HEK293T (cell line): ENCODE results near the gene NFKBIZ.

Experiments
- BHLHE40 ChIP-seq: fragments of 450-650 bp; IDR thresholded peaks from 2 replicates; pipeline ENCODE4 v1.6.1; 2016; ENCODE audit warnings: mild to moderate bottlenecking, moderate library complexity, borderline replicate concordance
- ELF4 ChIP-seq: fragments of 450-650 bp; IDR thresholded peaks from 2 replicates; pipeline ENCODE4 v1.6.1; 2017; ENCODE audit warnings: antibody characterized with exemption
- FOXA1 ChIP-seq: fragments of 450-650 bp; IDR thresholded peaks from 2 replicates; pipeline ENCODE4 v1.6.1; 2016; ENCODE audit warnings: mild to moderate bottlenecking
- FOXK2 ChIP-seq: fragments of 450-650 bp; IDR thresholded peaks from 2 replicates; pipeline ENCODE4 v1.6.1; 2016; ENCODE audit warnings: mild to moderate bottlenecking
- HDGF ChIP-seq: fragments of 450-650 bp; IDR thresholded peaks from 2 replicates; pipeline ENCODE4 v1.6.1; 2017; ENCODE audit warnings: antibody characterized with exemption, borderline replicate concordance
- SP1 ChIP-seq: fragments of 450-650 bp; IDR thresholded peaks from 2 replicates; pipeline ENCODE4 v1.6.1; 2017
- SUZ12 ChIP-seq: fragments of 450-650 bp; IDR thresholded peaks from 2 replicates; pipeline ENCODE4 v1.6.1; 2016; ENCODE audit warnings: mild to moderate bottlenecking
- TARDBP ChIP-seq: fragments of 450-650 bp; IDR thresholded peaks from 2 replicates; pipeline ENCODE4 v1.6.1; 2016
- TF ChIP-seq, protein P1 (sequence below): fragments of 450-650 bp; IDR thresholded peaks from 2 replicates; pipeline ENCODE4 v1.6.1; 2016

DNA sequence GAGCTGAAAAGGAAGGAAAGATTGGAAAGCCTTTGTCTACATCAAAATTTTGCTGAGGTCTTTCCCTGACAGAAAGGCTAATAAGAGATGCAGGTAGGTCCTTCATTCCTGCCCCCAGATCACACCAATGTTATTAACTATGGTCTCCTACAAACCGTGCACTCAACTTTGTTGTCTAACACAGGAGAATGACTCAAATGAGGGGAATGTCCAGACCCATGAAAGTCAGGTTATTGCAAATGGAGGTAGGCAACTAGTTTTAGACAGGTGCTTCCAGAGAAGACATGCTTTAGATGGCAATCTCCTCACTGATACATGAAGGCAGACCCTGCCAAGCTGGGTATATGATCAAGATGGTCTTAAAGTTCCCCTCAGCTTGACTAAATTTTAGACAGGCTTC is 51.0 kb downstream of the NFKBIZ start:
- TF ChIP-seq SP1 (no peak), SUZ12 (no peak), TARDBP (no peak), ELF4 (no peak), BHLHE40 (no peak), FOXA1 (no peak), FOXK2 (no peak), HDGF (no peak)
- TF ChIP-seq, protein P1, sequence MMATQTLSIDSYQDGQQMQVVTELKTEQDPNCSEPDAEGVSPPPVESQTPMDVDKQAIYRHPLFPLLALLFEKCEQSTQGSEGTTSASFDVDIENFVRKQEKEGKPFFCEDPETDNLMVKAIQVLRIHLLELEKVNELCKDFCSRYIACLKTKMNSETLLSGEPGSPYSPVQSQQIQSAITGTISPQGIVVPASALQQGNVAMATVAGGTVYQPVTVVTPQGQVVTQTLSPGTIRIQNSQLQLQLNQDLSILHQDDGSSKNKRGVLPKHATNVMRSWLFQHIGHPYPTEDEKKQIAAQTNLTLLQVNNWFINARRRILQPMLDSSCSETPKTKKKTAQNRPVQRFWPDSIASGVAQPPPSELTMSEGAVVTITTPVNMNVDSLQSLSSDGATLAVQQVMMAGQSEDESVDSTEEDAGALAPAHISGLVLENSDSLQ, result no peak
